Measurements from ENCODE around the gene MICAL2. TPM values are rescaled to one million over a fixed set of nuclear protein-coding genes. Genes with fewer than 3 reads are reported as not detected.

MICAL2 gene
- total RNA-seq, 1 experiment from 2014 or later, result 37.4 TPM

DNA sequence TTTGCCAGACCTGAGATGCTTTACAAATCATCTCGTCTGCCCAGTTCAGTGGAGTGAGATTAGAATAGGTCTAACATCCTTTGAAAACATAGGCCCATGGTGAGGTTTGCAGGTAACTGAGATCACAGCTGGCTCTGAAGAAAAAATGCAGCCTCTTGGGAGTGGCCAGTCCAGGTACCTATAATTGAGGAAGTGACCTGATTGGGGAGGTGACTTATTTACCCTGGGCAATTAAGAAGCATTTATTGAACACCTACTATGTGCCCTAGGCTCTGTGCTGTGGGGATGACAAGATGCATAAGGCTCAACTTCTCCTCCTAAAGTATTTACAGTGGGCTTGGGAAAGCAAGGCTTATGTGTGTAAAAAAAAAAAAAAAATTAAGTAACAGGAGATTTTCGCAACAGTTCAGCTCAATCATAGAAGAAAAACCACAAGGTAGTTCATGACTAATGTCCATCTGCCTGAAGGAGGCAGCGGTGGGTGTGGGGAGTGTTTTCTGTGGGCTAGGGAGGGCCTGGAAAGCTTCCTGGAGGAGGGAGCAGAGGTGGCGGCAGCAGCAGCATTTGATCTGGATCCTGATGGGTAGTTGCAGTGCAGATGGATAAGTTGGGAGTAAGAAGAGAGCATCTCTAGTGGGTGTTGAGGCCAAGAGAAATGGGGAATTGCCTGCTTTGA, 16.1 kb downstream of the MICAL2 start:
- H4K20me1 ChIP-seq (ENCODE audit: insufficient read depth), result no peaks in the 10 kb centered on the region
- H3K9me2 ChIP-seq (ENCODE audit: insufficient read depth), result no peaks in the 10 kb centered on the region
- ATAC-seq (no peak), DNase-seq (ENCODE audit: low read depth, low spot score) (no peak)
- H3K27me3 ChIP-seq (ENCODE audit: insufficient read depth, low read length), result no peaks in the 10 kb centered on the region
- CTCF ChIA-PET, result interaction anchor here (0.9 to 1.0 kb wide), 2 partner anchors 79 to 155 kb away, joined by 3 to 4 read pairs; no protein-coding TSS in a partner anchor
- intact Hi-C loops (cut with micrococcal nuclease), result no loop called here
- no peaks in the 10 kb centered on the region for H3K36me3 ChIP-seq (ENCODE audit: control insufficient read depth in 1 of 2, insufficient read depth in 2 of 2, low read length in 2 of 2)
- BruUV-seq (replicated peaks), result no TSS peak
- RAD21 ChIA-PET (ENCODE audit: low non-redundant PET in 1 of 2, low total read pairs in 2 of 2, uncharacterized antibody in 2 of 2, unreplicated experiment in 2 of 2), result interaction anchor here in 1 of 2 experiments (1.5 kb wide), 1 partner anchor 155 kb away, joined by 3 read pairs; no protein-coding TSS in a partner anchor
- H3K9ac ChIP-seq (ENCODE audit: low read length), result peak overlapping the region; percentile 38
- POLR2A ChIA-PET, result interaction anchor here (1.0 to 1.4 kb wide), 5 partner anchors 16 to 39 kb away, joined by 3 to 5 read pairs (median 3); partner anchors contain the start of gene MICAL2
- H3K4me2 ChIP-seq (ENCODE audit: low read length), result peak overlapping the region; percentile 65
- H3K4me1 ChIP-seq (ENCODE audit: control insufficient read depth in 1 of 2, insufficient read depth in 2 of 2, low read length in 2 of 2), result peaks cover 19 to 56% of the 10 kb centered on the region in 2 experiments
- H3K79me2 ChIP-seq (ENCODE audit: insufficient read depth, low read length), result peaks cover 7% of the 10 kb centered on the region; the same call in 1 of the 2 replicates
- no peak overlapping the region for H3K4me3 ChIP-seq (replicated peaks in 1 of 2; ENCODE audit: low read depth in 1 of 2, low read length in 2 of 2)
- TF ChIP-seq JUND (IDR thresholded peaks at IDR 0.05) (no peak), FOSL1 (IDR thresholded peaks at IDR 0.05; ENCODE audit: low read depth) (peak; percentile 46), ZFX (IDR thresholded peaks at IDR 0.05) (no peak), SP1 (IDR thresholded peaks at IDR 0.05; ENCODE audit: low read depth) (peak; percentile 55), CBX3 (IDR thresholded peaks at IDR 0.05; ENCODE audit: low read depth) (peak; percentile 65; the same call in 1 of the 2 replicates), POLR2AphosphoS5 (IDR thresholded peaks at IDR 0.05; ENCODE audit: low read depth, low read length) (no peak), CEBPB (IDR thresholded peaks at IDR 0.05; ENCODE audit: low read depth) (peak; percentile 89)
- TF ChIP-seq, protein P1, sequence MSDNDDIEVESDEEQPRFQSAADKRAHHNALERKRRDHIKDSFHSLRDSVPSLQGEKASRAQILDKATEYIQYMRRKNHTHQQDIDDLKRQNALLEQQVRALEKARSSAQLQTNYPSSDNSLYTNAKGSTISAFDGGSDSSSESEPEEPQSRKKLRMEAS (IDR thresholded peaks at IDR 0.05), result 0 out of 2 replicates have a peak, but pooled peaks have one; percentile 42
- TF ChIP-seq, protein P2, sequence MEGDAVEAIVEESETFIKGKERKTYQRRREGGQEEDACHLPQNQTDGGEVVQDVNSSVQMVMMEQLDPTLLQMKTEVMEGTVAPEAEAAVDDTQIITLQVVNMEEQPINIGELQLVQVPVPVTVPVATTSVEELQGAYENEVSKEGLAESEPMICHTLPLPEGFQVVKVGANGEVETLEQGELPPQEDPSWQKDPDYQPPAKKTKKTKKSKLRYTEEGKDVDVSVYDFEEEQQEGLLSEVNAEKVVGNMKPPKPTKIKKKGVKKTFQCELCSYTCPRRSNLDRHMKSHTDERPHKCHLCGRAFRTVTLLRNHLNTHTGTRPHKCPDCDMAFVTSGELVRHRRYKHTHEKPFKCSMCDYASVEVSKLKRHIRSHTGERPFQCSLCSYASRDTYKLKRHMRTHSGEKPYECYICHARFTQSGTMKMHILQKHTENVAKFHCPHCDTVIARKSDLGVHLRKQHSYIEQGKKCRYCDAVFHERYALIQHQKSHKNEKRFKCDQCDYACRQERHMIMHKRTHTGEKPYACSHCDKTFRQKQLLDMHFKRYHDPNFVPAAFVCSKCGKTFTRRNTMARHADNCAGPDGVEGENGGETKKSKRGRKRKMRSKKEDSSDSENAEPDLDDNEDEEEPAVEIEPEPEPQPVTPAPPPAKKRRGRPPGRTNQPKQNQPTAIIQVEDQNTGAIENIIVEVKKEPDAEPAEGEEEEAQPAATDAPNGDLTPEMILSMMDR (IDR thresholded peaks at IDR 0.05 in 2 of 3, conservative IDR thresholded peaks at IDR 0.05 in 1 of 3; ENCODE audit: borderline replicate concordance in 1 of 3, insufficient read depth in 1 of 3, low read depth in 2 of 3, low read length in 2 of 3), result 0 out of 6 replicates have a peak, but pooled peaks of 1 of the 3 experiments have one; percentile 12
- no peak overlapping the region for H2AFZ ChIP-seq (ENCODE audit: low read depth, low read length, poor library complexity, severe bottlenecking)
- H3K27ac ChIP-seq (ENCODE audit: low read depth, low read length), result peak overlapping the region; percentile 36; the same call in 1 of the 2 replicates
- H3K9me3 ChIP-seq (ENCODE audit: control insufficient read depth in 1 of 2, insufficient read depth in 1 of 2, low read depth in 1 of 2, low read length in 2 of 2), result no peaks in the 10 kb centered on the region

Measured in HCT116 (cell line).